H1 (cell line): Measurements from ENCODE around the gene C1QL2. TPM values are rescaled to one million over a fixed set of nuclear protein-coding genes. Genes with fewer than 3 reads are reported as not detected.

Source experiments
- CTCF ChIA-PET: fragments of 300-600 bp; sonication (Branson Sonifier 250); formaldehyde crosslinking; loops from one replicate; lab custom pipeline; 2021; ENCODE audit not compliant: partially characterized antibody; lab: Charles Lee
- POLR2A ChIA-PET: fragments of 300-600 bp; sonication (Branson Sonifier 250); formaldehyde crosslinking; loops from one replicate; lab custom pipeline; 2021; ENCODE audit warnings: inconsistent platforms; ENCODE audit not compliant: partially characterized antibody; lab: Charles Lee
- DNase-seq, 2 experiments: peaks; one replicate each; pipeline versions ENCODE4 v3.0.0 to v3.0.0-alpha.2; 2010 to 2022; ENCODE audit warnings: low spot score in 2 of 2, low read depth in 1 of 2, mixed read lengths in 1 of 2
- FAIRE-seq: peaks from 2 replicates; lab custom pipeline; 2011; peaks lifted over from hg19 to GRCh38; lab: Jason Lieb, UNC
- H2AFZ ChIP-seq: 2 replicates; pipeline ENCODE4 v1.8.1; 2012; ENCODE audit warnings: low read length, inconsistent platforms
- H2AK5ac ChIP-seq: 2 replicates; pipeline ENCODE4 v1.6.1; 2013; ENCODE audit warnings: low read depth, low read length
- H2BK120ac ChIP-seq: replicated peaks from 2 replicates; pipeline ENCODE3; 2013; ENCODE audit warnings: low read depth, low read length, inconsistent platforms
- H2BK12ac ChIP-seq: 2 replicates; pipeline ENCODE4 v1.6.1; 2013; ENCODE audit warnings: low read depth, low read length
- H2BK15ac ChIP-seq: 2 replicates; pipeline ENCODE4 v1.6.1; 2013; ENCODE audit warnings: low read length
- H2BK20ac ChIP-seq: 2 replicates; pipeline ENCODE4 v1.6.1; 2013; ENCODE audit warnings: low read length
- H2BK5ac ChIP-seq: 2 replicates; pipeline ENCODE4 v1.6.1; 2013; ENCODE audit warnings: low read depth, low read length
- H3K14ac ChIP-seq: 2 replicates; pipeline ENCODE4 v1.6.1; 2013; ENCODE audit warnings: inconsistent platforms; ENCODE audit not compliant: insufficient read length
- H3K18ac ChIP-seq: 2 replicates; pipeline ENCODE4 v1.6.1; 2013; ENCODE audit warnings: low read length; ENCODE audit errors: extremely low read depth
- H3K23ac ChIP-seq: 2 replicates; pipeline ENCODE4 v1.6.1; 2013; ENCODE audit warnings: inconsistent platforms; ENCODE audit not compliant: insufficient read length
- H3K23me2 ChIP-seq: 2 replicates; pipeline ENCODE4 v1.6.1; 2013; ENCODE audit warnings: low read depth, low read length
- H3K27ac ChIP-seq: 2 replicates; pipeline ENCODE4 v1.6.1; 2011; ENCODE audit warnings: low read depth, low read length, inconsistent platforms
- H3K27me3 ChIP-seq, 4 experiments: replicated peaks in 1 of 4; 1 replicate in 1 of 4; 2 replicates in 3 of 4; pipeline versions ENCODE4 v1.6.1 to v1.8.1; 2011 to 2013; ENCODE audit warnings: low read length in 3 of 4, mild to moderate bottlenecking in 3 of 4, inconsistent platforms in 2 of 4, mixed read lengths in 2 of 4, moderate library complexity in 1 of 4; ENCODE audit not compliant: control insufficient read depth in 3 of 4, insufficient read depth in 3 of 4; ENCODE audit errors: extremely low read depth in 1 of 4
- H3K36me3 ChIP-seq, 4 experiments: 2 replicates each; pipeline versions ENCODE4 v1.6.1 to v1.8.1; 2011 to 2013; ENCODE audit warnings: mild to moderate bottlenecking in 4 of 4, low read length in 3 of 4, moderate library complexity in 2 of 4, control low read depth in 1 of 4, inconsistent platforms in 1 of 4; ENCODE audit not compliant: insufficient read depth in 4 of 4, control insufficient read depth in 2 of 4
- H3K4ac ChIP-seq: replicated peaks from 2 replicates; pipeline ENCODE3; 2013; ENCODE audit warnings: low read length, low read depth, mixed read lengths, inconsistent platforms; ENCODE audit not compliant: insufficient read length
- H3K4me1 ChIP-seq, 4 experiments: replicated peaks in 1 of 4; 1 replicate in 1 of 4; 2 replicates in 3 of 4; pipeline versions ENCODE4 v1.6.1 to v1.8.1; 2011 to 2013; ENCODE audit warnings: low read length in 3 of 4, inconsistent platforms in 2 of 4, mixed read lengths in 1 of 4; ENCODE audit not compliant: insufficient read depth in 4 of 4, control insufficient read depth in 3 of 4
- H3K4me2 ChIP-seq, 2 experiments: 2 replicates each; pipeline versions ENCODE4 v1.6.1 to v1.8.1; 2011 to 2013; ENCODE audit warnings: low read depth in 2 of 2, low read length in 2 of 2, control low read depth in 1 of 2, inconsistent platforms in 1 of 2, mild to moderate bottlenecking in 1 of 2; ENCODE audit not compliant: insufficient read depth in 1 of 2
- H3K4me3 ChIP-seq, 4 experiments: fragments of 200-600, 300-600 bp in 1 of 4; sonication (generic), shearing (Covaris generic), sonication (Bioruptor Twin) in 1 of 4; 2 replicates each; pipeline versions ENCODE4 v1.5.1 to v1.8.1; 2011 to 2016; ENCODE audit warnings: low read length in 4 of 4, low read depth in 3 of 4, control low read depth in 2 of 4, inconsistent platforms in 2 of 4, mild to moderate bottlenecking in 2 of 4, mixed read lengths in 1 of 4, moderate library complexity in 1 of 4; ENCODE audit not compliant: insufficient read depth in 2 of 4; ENCODE audit errors: extremely low read depth in 1 of 4
- H3K56ac ChIP-seq: replicated peaks from 2 replicates; pipeline ENCODE3; 2013; ENCODE audit warnings: low read depth, mild to moderate bottlenecking, mixed read lengths, low read length, inconsistent platforms; ENCODE audit not compliant: insufficient read length
- H3K79me1 ChIP-seq: 2 replicates; pipeline ENCODE4 v1.6.1; 2013; ENCODE audit warnings: low read depth, low read length, control low read depth
- H3K79me2 ChIP-seq, 2 experiments: 2 replicates each; pipeline versions ENCODE4 v1.6.1 to v1.8.1; 2012 to 2013; ENCODE audit warnings: low read length in 2 of 2, mild to moderate bottlenecking in 2 of 2, inconsistent platforms in 1 of 2; ENCODE audit not compliant: insufficient read depth in 2 of 2, control insufficient read depth in 1 of 2
- H3K9ac ChIP-seq, 4 experiments: replicated peaks in 1 of 4; 1 replicate in 1 of 4; 2 replicates in 3 of 4; pipeline versions ENCODE4 v1.6.1 to v1.8.1; 2011 to 2013; ENCODE audit warnings: low read depth in 3 of 4, low read length in 3 of 4, control low read depth in 2 of 4, mild to moderate bottlenecking in 2 of 4, moderate library complexity in 2 of 4, inconsistent platforms in 1 of 4; ENCODE audit errors: extremely low read depth in 1 of 4
- H3K9me3 ChIP-seq, 2 experiments: 2 replicates each; pipeline versions ENCODE4 v1.6.1 to v1.8.1; 2012 to 2013; ENCODE audit warnings: mild to moderate bottlenecking in 2 of 2, moderate library complexity in 2 of 2, control low read depth in 1 of 2, inconsistent platforms in 1 of 2, low read depth in 1 of 2, low read length in 1 of 2, mixed read lengths in 1 of 2; ENCODE audit not compliant: insufficient read depth in 2 of 2
- H4K20me1 ChIP-seq, 2 experiments: replicated peaks in 1 of 2; 2 replicates each; pipeline versions ENCODE3 to v1.8.1; 2011 to 2013; ENCODE audit warnings: inconsistent platforms in 2 of 2, low read length in 2 of 2, mild to moderate bottlenecking in 1 of 2; ENCODE audit not compliant: insufficient read depth in 2 of 2, control insufficient read depth in 1 of 2
- H4K5ac ChIP-seq: 2 replicates; pipeline ENCODE4 v1.6.1; 2013; ENCODE audit warnings: low read length, low read depth, mixed read lengths, inconsistent platforms; ENCODE audit not compliant: insufficient read length
- H4K8ac ChIP-seq: 2 replicates; pipeline ENCODE4 v1.8.0; 2013; ENCODE audit warnings: mild to moderate bottlenecking, moderate library complexity, low read length, inconsistent platforms; ENCODE audit not compliant: insufficient read depth; ENCODE audit errors: extremely low read depth
- H4K91ac ChIP-seq: replicated peaks from 2 replicates; pipeline ENCODE3; 2013; ENCODE audit warnings: low read length, mixed read lengths, inconsistent platforms; ENCODE audit not compliant: insufficient read length
- BCL11A ChIP-seq, 2 experiments: IDR thresholded peaks; one replicate each; pipeline ENCODE4 v1.6.1; 2011; ENCODE audit warnings: low read depth in 2 of 2, low read length in 2 of 2, mild to moderate bottlenecking in 2 of 2
- CBX5 ChIP-seq: fragments of 300-800, 300-1000 bp; sonication (generic); IDR thresholded peaks from 2 replicates; pipeline ENCODE4 v1.7.1; 2016; ENCODE audit warnings: antibody characterized with exemption, low read length, low read depth
- CBX8 ChIP-seq: fragments of 300-800, 300-1000 bp; sonication (generic); IDR thresholded peaks from 2 replicates; pipeline ENCODE4 v1.7.1; 2016; ENCODE audit warnings: low read depth, low read length, borderline replicate concordance
- CHD2 ChIP-seq: IDR thresholded peaks from 2 replicates; pipeline ENCODE4 v1.6.1; 2012; ENCODE audit warnings: low read length, improper control_type of control experiment
- EP300 ChIP-seq, 2 experiments: IDR thresholded peaks; 1 replicate in 1 of 2; 2 replicates in 1 of 2; pipeline ENCODE4 v1.6.1; 2011 to 2012; ENCODE audit warnings: low read depth in 2 of 2, low read length in 2 of 2, mild to moderate bottlenecking in 2 of 2, borderline replicate concordance in 1 of 2, inconsistent platforms in 1 of 2, moderate library complexity in 1 of 2
- MAFK ChIP-seq: IDR thresholded peaks from 2 replicates; pipeline ENCODE4 v1.6.1; 2012; ENCODE audit warnings: low read depth, mild to moderate bottlenecking, improper control_type of control experiment, low read length
- PHF8 ChIP-seq: fragments of 200-600 bp; sonication (generic); conservative IDR thresholded peaks from 2 replicates; pipeline ENCODE4 v1.7.1; 2012; ENCODE audit warnings: low read depth, mild to moderate bottlenecking, inconsistent platforms, low read length, moderate library complexity
- RNF2 ChIP-seq: fragments of 200-900, 300-1000 bp; sonication (generic); IDR thresholded peaks from 2 replicates; pipeline ENCODE4 v1.7.1; 2016; ENCODE audit warnings: borderline replicate concordance, low read depth, mild to moderate bottlenecking, antibody characterized with exemption, low read length; ENCODE audit not compliant: poor library complexity, severe bottlenecking; ENCODE audit errors: missing control alignments
- SIN3A ChIP-seq, 2 experiments: IDR thresholded peaks in 1 of 2; conservative IDR thresholded peaks in 1 of 2; 2 replicates each; pipeline ENCODE4 v1.6.1; 2011 to 2012; ENCODE audit warnings: low read length in 2 of 2, improper control_type of control experiment in 1 of 2, low read depth in 1 of 2, mild to moderate bottlenecking in 1 of 2
- TEAD4 ChIP-seq: IDR thresholded peaks from 2 replicates; pipeline ENCODE4 v1.6.1; 2012; ENCODE audit warnings: low read depth, low read length, inconsistent platforms, mixed read lengths
- WGBS, 2 experiments: shearing (Covaris generic) in 1 of 2; methylation state at CpG; one replicate each; pipeline versions ENCODE4 v1.1.6 to v1.1.7; 2013 to 2015; ENCODE audit warnings: low lambda C conversion rate in 2 of 2, mixed read lengths in 2 of 2, inconsistent platforms in 1 of 2, low coverage in 1 of 2, missing lambda C conversion rate in 1 of 2; ENCODE audit not compliant: insufficient replicate concordance in 2 of 2, insufficient coverage in 1 of 2, insufficient read length in 1 of 2; ENCODE audit errors: extremely low coverage in 1 of 2, missing lambda C conversion rate in 1 of 2; 5-methylcytosine and 5-hydroxymethylcytosine counted together
- polyA plus RNA-seq, 7 experiments: library from polyadenylated mRNA; depleted of rRNA in 3 of 7; stranded (reverse) in 5 of 7; unstranded in 2 of 7; fragments of >200 nt in 5 of 7; fragments of 200-250 nt in 2 of 7; gene quantifications; 1 replicate in 5 of 7; 2 replicates in 1 of 7; 4 replicates in 1 of 7; pipeline versions ENCODE4 v1.2.1 to v1.2.3, GENCODE V29; 2011 to 2013; ENCODE audit warnings: missing spikeins in 2 of 7, mixed read lengths in 2 of 7
- total RNA-seq: library from RNA; stranded (reverse); fragmentation: NEBNext Ultra II Directional; extraction: Animal tissue kit (Norgen Biotek cat#: 25700); gene quantifications from 2 replicates; pipeline ENCODE4 v1.2.1, GENCODE V29; 2021

C1QL2 gene
- total and polyA plus RNA-seq, 2 of the 8 experiments (the other 6 are each of a cell fraction or from before 2014, with no cell fraction given) = 0.80 to 0.88 TPM

DNA sequence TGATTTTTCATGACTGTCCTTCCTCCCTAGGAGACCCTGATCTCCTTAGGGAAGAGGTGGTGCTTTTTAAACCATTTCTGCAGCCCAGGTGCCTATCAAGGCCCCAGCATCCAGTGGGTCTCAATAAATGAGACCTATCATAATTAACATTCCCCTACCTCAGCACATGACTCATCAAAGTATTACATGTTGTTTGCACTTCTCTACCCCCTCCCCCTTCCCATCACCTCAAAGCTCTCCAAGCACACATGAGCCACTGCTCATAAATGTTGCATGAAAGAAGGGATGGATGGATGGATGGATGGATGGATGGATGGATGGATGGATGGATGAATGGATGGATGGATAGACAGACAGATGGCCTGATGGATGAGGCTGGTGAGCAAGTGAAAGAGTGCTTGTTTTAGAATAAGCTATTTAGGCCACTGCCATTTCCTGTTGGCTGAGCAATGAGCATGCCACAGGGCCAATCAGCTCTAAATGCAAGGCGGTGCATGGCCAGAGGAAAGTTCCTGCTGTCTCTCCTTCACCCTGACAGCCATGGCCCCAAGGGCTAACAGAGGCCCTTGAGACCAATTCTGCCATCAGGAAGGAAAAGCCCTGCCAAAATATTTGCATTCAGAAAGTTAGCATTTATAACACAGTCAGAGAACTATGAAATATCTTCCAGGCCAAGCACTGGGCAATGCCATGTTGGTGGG is 44.2 kb upstream of the C1QL2 start:
- POLR2A ChIA-PET = no interaction called here
- TF ChIP-seq RNF2 (no peak), CHD2 (no peak), SIN3A (conservative IDR thresholded peaks at IDR 0.05 in 1 of 2, IDR thresholded peaks at IDR 0.05 in 1 of 2; ENCODE audit: low read depth in 1 of 2, low read length in 2 of 2) (no peak), CBX5 (no peak), TEAD4 (no peak), EP300 (IDR thresholded peaks at IDR 0.05; ENCODE audit: borderline replicate concordance in 1 of 2, low read depth in 2 of 2, low read length in 2 of 2) (no peak), PHF8 (no peak), MAFK (no peak), CBX8 (no peak), BCL11A (IDR thresholded peaks at IDR 0.05; ENCODE audit: low read depth in 2 of 2, low read length in 2 of 2) (no peak)

More for the DNA sequence above, 44.2 kb upstream of the C1QL2 start:
- no peak overlapping the region for H3K56ac ChIP-seq
- FAIRE-seq (no peak), DNase-seq (no peak)
- H3K79me2 ChIP-seq = no peaks in the 10 kb centered on the region
- H3K14ac ChIP-seq = no peak overlapping the region
- no peak overlapping the region for H3K9ac ChIP-seq
- H2AFZ ChIP-seq = no peak overlapping the region
- no peak overlapping the region for H2BK120ac ChIP-seq
- no peak overlapping the region for H3K23ac ChIP-seq
- 87% methylated on average over 1 of the region's 1 CpG; no CpG with 5 or more reads in 1 of the 2 experiments for WGBS, 2 experiments
- no peak overlapping the region for H3K18ac ChIP-seq
- H2BK12ac ChIP-seq = peak overlapping the region; percentile 27; the same call in 1 of the 2 replicates
- H3K4me2 ChIP-seq = no peak overlapping the region
- H3K27ac ChIP-seq = no peak overlapping the region
- no peaks in the 10 kb centered on the region for H3K79me1 ChIP-seq
- H2BK15ac ChIP-seq = no peak overlapping the region
- no peaks in the 10 kb centered on the region; a peak in 1 of 7 replicates for H3K4me1 ChIP-seq
- no peaks in the 10 kb centered on the region; the same call in 1 of the 2 replicates for H3K23me2 ChIP-seq
- no peak overlapping the region for H4K5ac ChIP-seq
- H3K9me3 ChIP-seq = no peaks in the 10 kb centered on the region
- H4K8ac ChIP-seq = no peak overlapping the region
- CTCF ChIA-PET = interaction anchor here (1.0 kb wide), 1 partner anchor 8 kb away, joined by 3 read pairs; no protein-coding TSS in a partner anchor
- no peak overlapping the region for H2BK5ac ChIP-seq
- no peaks in the 10 kb centered on the region for H3K36me3 ChIP-seq
- no peaks in the 10 kb centered on the region; a peak in 1 of 7 replicates for H3K27me3 ChIP-seq
- H2BK20ac ChIP-seq = no peak overlapping the region
- no peak overlapping the region for H2AK5ac ChIP-seq
- H4K20me1 ChIP-seq = no peaks in the 10 kb centered on the region
- H3K4me3 ChIP-seq = no peak overlapping the region
- no peak overlapping the region for H4K91ac ChIP-seq
- no peak overlapping the region for H3K4ac ChIP-seq
